H9 (cell line): ENCODE data around the gene BRI3. TPM values are rescaled to one million over a fixed set of nuclear protein-coding genes. Genes with fewer than 3 reads are reported as not detected.

Source experiments
- DNase-seq: peaks from one replicate; pipeline ENCODE4 v3.0.0-alpha.2; 2017
- H2AFZ ChIP-seq: one replicate; pipeline ENCODE4 v1.6.1; 2013; ENCODE audit warnings: mild to moderate bottlenecking, low read length, control low read depth, moderate library complexity
- H2AK5ac ChIP-seq: 2 replicates; pipeline ENCODE4 v1.6.1; 2013; ENCODE audit warnings: low read length, control low read depth, mixed read lengths; ENCODE audit not compliant: insufficient read length
- H2BK120ac ChIP-seq: one replicate; pipeline ENCODE4 v1.6.1; 2013; ENCODE audit warnings: low read depth, mild to moderate bottlenecking, low read length, control low read depth, inconsistent platforms; ENCODE audit not compliant: poor library complexity, severe bottlenecking
- H2BK12ac ChIP-seq: 2 replicates; pipeline ENCODE4 v1.6.1; 2013; ENCODE audit warnings: low read length, control low read depth, mixed read lengths, low read depth; ENCODE audit not compliant: insufficient read length
- H2BK15ac ChIP-seq: 2 replicates; pipeline ENCODE4 v1.6.1; 2013; ENCODE audit warnings: low read depth, low read length, control low read depth
- H2BK20ac ChIP-seq: one replicate; pipeline ENCODE4 v1.6.1; 2013; ENCODE audit warnings: low read depth, mild to moderate bottlenecking, low read length, control low read depth, inconsistent platforms; ENCODE audit not compliant: poor library complexity, severe bottlenecking
- H2BK5ac ChIP-seq: 2 replicates; pipeline ENCODE4 v1.6.1; 2013; ENCODE audit warnings: low read length, control low read depth, mixed read lengths; ENCODE audit not compliant: insufficient read length
- H3K14ac ChIP-seq: 2 replicates; pipeline ENCODE4 v1.6.1; 2013; ENCODE audit warnings: low read length, control low read depth; ENCODE audit not compliant: insufficient read depth
- H3K18ac ChIP-seq: 2 replicates; pipeline ENCODE4 v1.6.1; 2013; ENCODE audit warnings: low read depth, mild to moderate bottlenecking, mixed read lengths, low read length, control low read depth; ENCODE audit not compliant: insufficient read length
- H3K23ac ChIP-seq: 2 replicates; pipeline ENCODE4 v1.6.1; 2013; ENCODE audit warnings: low read length, control low read depth, mixed read lengths, low read depth; ENCODE audit not compliant: insufficient read length
- H3K23me2 ChIP-seq: 2 replicates; pipeline ENCODE4 v1.6.1; 2013; ENCODE audit warnings: low read depth, mild to moderate bottlenecking, mixed read lengths, low read length, control low read depth; ENCODE audit not compliant: insufficient read length, poor library complexity, severe bottlenecking
- H3K27ac ChIP-seq: 2 replicates; pipeline ENCODE4 v1.5.1; 2013; ENCODE audit warnings: low read length, control low read depth, mixed read lengths, low read depth; ENCODE audit not compliant: insufficient read length
- H3K27me3 ChIP-seq: 2 replicates; pipeline ENCODE4 v1.6.1; 2013; ENCODE audit warnings: low read length, control low read depth, inconsistent platforms; ENCODE audit not compliant: insufficient read depth
- H3K4ac ChIP-seq: 2 replicates; pipeline ENCODE4 v1.6.1; 2013; ENCODE audit warnings: low read depth, mild to moderate bottlenecking, control low read depth, inconsistent platforms, low read length, moderate library complexity
- H3K4me1 ChIP-seq: 2 replicates; pipeline ENCODE4 v1.6.1; 2013; ENCODE audit warnings: low read length, control low read depth, inconsistent platforms; ENCODE audit not compliant: insufficient read depth
- H3K4me2 ChIP-seq: 2 replicates; pipeline ENCODE4 v1.6.1; 2013; ENCODE audit warnings: low read length, control low read depth, mixed read lengths; ENCODE audit not compliant: insufficient read length, insufficient read depth
- H3K56ac ChIP-seq: 2 replicates; pipeline ENCODE4 v1.6.1; 2013; ENCODE audit warnings: low read depth, mild to moderate bottlenecking, mixed read lengths, low read length, control low read depth; ENCODE audit not compliant: insufficient read length
- H3K79me1 ChIP-seq: 2 replicates; pipeline ENCODE4 v1.6.1; 2013; ENCODE audit warnings: low read depth, mild to moderate bottlenecking, moderate library complexity, low read length, control low read depth, inconsistent platforms; ENCODE audit not compliant: insufficient read depth, poor library complexity, severe bottlenecking
- H3K79me2 ChIP-seq: 2 replicates; pipeline ENCODE4 v1.6.1; 2013; ENCODE audit warnings: low read length, control low read depth, inconsistent platforms; ENCODE audit not compliant: insufficient read depth
- H3K9ac ChIP-seq: 2 replicates; pipeline ENCODE4 v1.6.1; 2013; ENCODE audit warnings: low read length, control low read depth, mixed read lengths; ENCODE audit not compliant: insufficient read length; ENCODE audit errors: extremely low read depth
- H3K9me3 ChIP-seq: one replicate; pipeline ENCODE4 v1.6.1; 2013; ENCODE audit warnings: low read depth, low read length, inconsistent platforms; ENCODE audit not compliant: control insufficient read depth
- H3T11ph ChIP-seq: one replicate; pipeline ENCODE4 v1.6.1; 2013; ENCODE audit warnings: mild to moderate bottlenecking, low read length, control low read depth, inconsistent platforms
- H4K20me1 ChIP-seq: one replicate; pipeline ENCODE4 v1.6.1; 2013; ENCODE audit not compliant: control insufficient read depth, insufficient read length, insufficient read depth
- H4K5ac ChIP-seq: 2 replicates; pipeline ENCODE4 v1.6.1; 2013; ENCODE audit warnings: low read depth, mild to moderate bottlenecking, mixed read lengths, low read length, control low read depth; ENCODE audit not compliant: insufficient read length
- H4K8ac ChIP-seq: replicated peaks from 2 replicates; pipeline ENCODE4 v1.6.1; 2013; ENCODE audit warnings: low read length, control low read depth, mixed read lengths, low read depth; ENCODE audit not compliant: insufficient read length
- H4K91ac ChIP-seq: 2 replicates; pipeline ENCODE4 v1.6.1; 2013; ENCODE audit warnings: low read depth, mild to moderate bottlenecking, moderate library complexity, mixed read lengths, low read length, control low read depth; ENCODE audit not compliant: insufficient read length
- H3K27ac Mint-ChIP-seq, 3 experiments: 2 replicates in 2 of 3; 3 replicates in 1 of 3; pipeline ENCODE4 v1.8.0; 2020 to 2021; ENCODE audit warnings: mixed read lengths in 3 of 3, mild to moderate bottlenecking in 1 of 3, moderate library complexity in 1 of 3
- H3K27me3 Mint-ChIP-seq: 2 replicates; pipeline ENCODE4 v1.8.0; 2021; ENCODE audit warnings: low read depth, mild to moderate bottlenecking, moderate library complexity, mixed read lengths
- H3K36me3 Mint-ChIP-seq, 3 experiments: 2 replicates in 2 of 3; 3 replicates in 1 of 3; pipeline ENCODE4 v1.8.0; 2020 to 2021; ENCODE audit warnings: low read depth in 3 of 3, mixed read lengths in 3 of 3; ENCODE audit not compliant: insufficient read depth in 1 of 3
- H3K4me1 Mint-ChIP-seq, 2 experiments: 2 replicates each; pipeline ENCODE4 v1.8.0; 2020; ENCODE audit warnings: mixed read lengths in 2 of 2
- H3K4me3 Mint-ChIP-seq, 2 experiments: 2 replicates in 1 of 2; 3 replicates in 1 of 2; pipeline ENCODE4 v1.8.0; 2020 to 2021; ENCODE audit warnings: mild to moderate bottlenecking in 2 of 2, mixed read lengths in 2 of 2, moderate library complexity in 1 of 2
- H3K9me3 Mint-ChIP-seq, 2 experiments: 2 replicates in 1 of 2; 3 replicates in 1 of 2; pipeline ENCODE4 v1.8.0; 2020; ENCODE audit warnings: mild to moderate bottlenecking in 2 of 2, mixed read lengths in 2 of 2, moderate library complexity in 1 of 2
- WGBS: extraction: QIAGEN DNeasy Blood & Tissue Kit; methylation state at CpG from one replicate; pipeline ENCODE4 v1.1.7; 2013; ENCODE audit warnings: missing lambda C conversion rate, low lambda C conversion rate, mixed read lengths; ENCODE audit not compliant: insufficient read length; ENCODE audit errors: extremely low coverage; 5-methylcytosine and 5-hydroxymethylcytosine counted together
- total RNA-seq: library from RNA; stranded (reverse); gene quantifications from 2 replicates; pipeline ENCODE4 v1.2.1, GENCODE V29; 2021
- TF ChIP-seq, protein P1 (sequence below): fragments of 200-600 bp; sonication (generic); conservative IDR thresholded peaks from 3 replicates; pipeline ENCODE4 v1.8.0; 2021; ENCODE audit warnings: antibody characterized with exemption, mild to moderate bottlenecking

BRI3 gene
- total RNA-seq, 1 experiment from 2014 or later = 102 TPM

- 0 out of 2 replicates have a peak, but pooled peaks cover 1% of the 10 kb centered on the region for H3K79me2 ChIP-seq
- no peak overlapping the region for H3K4me2 ChIP-seq
- Mint-ChIP-seq H3K27ac (peak overlapping the region; percentile 36 to 89 (median 58); a peak in 4 of 7 replicates), H3K4me3 (no peak overlapping the region), H3K4me1 (peaks cover 12 to 13% of the 10 kb centered on the region in 2 experiments), H3K36me3 (peaks cover 19 to 32% (median 21%) of the 10 kb centered on the region in 3 experiments), H3K27me3 (no peaks in the 10 kb centered on the region; the same call in 1 of the 2 replicates), H3K9me3 (peaks cover 17 to 19% of the 10 kb centered on the region in 2 experiments)
- H3K18ac ChIP-seq = no peak overlapping the region
- no peaks in the 10 kb centered on the region for H3K27me3 ChIP-seq
- no peaks in the 10 kb centered on the region for H3K9me3 ChIP-seq
- H2AFZ ChIP-seq = no peak overlapping the region
- H4K5ac ChIP-seq = no peak overlapping the region
- no peak overlapping the region for H3K9ac ChIP-seq
- no peak overlapping the region for H3K4ac ChIP-seq
- no peak overlapping the region for H3K23ac ChIP-seq
- no peak overlapping the region for H3T11ph ChIP-seq
- no peak overlapping the region for H3K56ac ChIP-seq
- no CpG with 5 or more reads among the region's 9 CpGs for WGBS
- H2BK120ac ChIP-seq = no peak overlapping the region
- no peaks in the 10 kb centered on the region for H3K79me1 ChIP-seq
- H3K14ac ChIP-seq = no peak overlapping the region
- H2BK5ac ChIP-seq = no peak overlapping the region
- H4K8ac ChIP-seq = no peak overlapping the region
- no peak overlapping the region for H2BK12ac ChIP-seq
- H3K27ac ChIP-seq = no peak overlapping the region
- H3K4me1 ChIP-seq = no peaks in the 10 kb centered on the region
- DNase-seq = no peak
- TF ChIP-seq, protein P1, sequence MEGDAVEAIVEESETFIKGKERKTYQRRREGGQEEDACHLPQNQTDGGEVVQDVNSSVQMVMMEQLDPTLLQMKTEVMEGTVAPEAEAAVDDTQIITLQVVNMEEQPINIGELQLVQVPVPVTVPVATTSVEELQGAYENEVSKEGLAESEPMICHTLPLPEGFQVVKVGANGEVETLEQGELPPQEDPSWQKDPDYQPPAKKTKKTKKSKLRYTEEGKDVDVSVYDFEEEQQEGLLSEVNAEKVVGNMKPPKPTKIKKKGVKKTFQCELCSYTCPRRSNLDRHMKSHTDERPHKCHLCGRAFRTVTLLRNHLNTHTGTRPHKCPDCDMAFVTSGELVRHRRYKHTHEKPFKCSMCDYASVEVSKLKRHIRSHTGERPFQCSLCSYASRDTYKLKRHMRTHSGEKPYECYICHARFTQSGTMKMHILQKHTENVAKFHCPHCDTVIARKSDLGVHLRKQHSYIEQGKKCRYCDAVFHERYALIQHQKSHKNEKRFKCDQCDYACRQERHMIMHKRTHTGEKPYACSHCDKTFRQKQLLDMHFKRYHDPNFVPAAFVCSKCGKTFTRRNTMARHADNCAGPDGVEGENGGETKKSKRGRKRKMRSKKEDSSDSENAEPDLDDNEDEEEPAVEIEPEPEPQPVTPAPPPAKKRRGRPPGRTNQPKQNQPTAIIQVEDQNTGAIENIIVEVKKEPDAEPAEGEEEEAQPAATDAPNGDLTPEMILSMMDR = no peak
- no peaks in the 10 kb centered on the region for H3K23me2 ChIP-seq
- H2BK20ac ChIP-seq = no peak overlapping the region
- no peak overlapping the region for H4K91ac ChIP-seq
- no peak overlapping the region for H2AK5ac ChIP-seq
- no peak overlapping the region for H2BK15ac ChIP-seq
- no peaks in the 10 kb centered on the region for H4K20me1 ChIP-seq
Observed at GRCh38 chr7:98329791-98330373, 48.4 kb downstream of the BRI3 start.
